K562 (cell line): ENCODE measurements around the gene SLC9A7. TPM values are rescaled to one million over a fixed set of nuclear protein-coding genes. Genes with fewer than 3 reads are reported as not detected.

ENCODE experiments used
- ATF6 ChIP-seq: sonication (generic); formaldehyde crosslinking; IDR thresholded peaks from 2 replicates; pipeline ENCODE4 v1.4.0; 2020; ENCODE audit warnings: mild to moderate bottlenecking, missing genetic modification reagents
- HNRNPK ChIP-seq: fragments of 200-400 bp; formaldehyde crosslinking; IDR thresholded peaks from one replicate; pipeline ENCODE4 v1.6.1; 2018; ENCODE audit warnings: mild to moderate bottlenecking, low read depth, low read length; ENCODE audit not compliant: poor library complexity, severe bottlenecking
- HNRNPLL ChIP-seq: fragments of 200-400 bp; formaldehyde crosslinking; IDR thresholded peaks from 2 replicates; pipeline ENCODE4 v1.6.1; 2017; ENCODE audit warnings: low read length, low read depth, mild to moderate bottlenecking; ENCODE audit not compliant: poor library complexity, severe bottlenecking
- HOMEZ ChIP-seq: fragments of 250-450 bp; sonication (Bioruptor Pico); IDR thresholded peaks from 2 replicates; pipeline ENCODE4 v1.4.0; 2020; ENCODE audit warnings: mild to moderate bottlenecking, moderate library complexity
- PBX2 ChIP-seq, 2 experiments: IDR thresholded peaks in 1 of 2; conservative IDR thresholded peaks in 1 of 2; 2 replicates each; pipeline ENCODE4 v1.6.1; 2016; ENCODE audit warnings: low read depth in 2 of 2, mild to moderate bottlenecking in 1 of 2, missing compliant biosample characterization in 1 of 2, missing genetic modification characterization in 1 of 2, moderate library complexity in 1 of 2
- SIX5 ChIP-seq, 2 experiments: IDR thresholded peaks; 2 replicates each; pipeline ENCODE4 v1.6.1; 2011; ENCODE audit warnings: low read length in 2 of 2, borderline replicate concordance in 1 of 2, low read depth in 1 of 2, mild to moderate bottlenecking in 1 of 2, moderate library complexity in 1 of 2; ENCODE audit not compliant: insufficient read depth in 1 of 2
- polyA plus RNA-seq, 8 experiments: library from polyadenylated mRNA; depleted of rRNA in 4 of 8; stranded (reverse) in 5 of 8; unstranded in 3 of 8; fragments of >200 nt; fragmentation: Nextera tagmentation in 2 of 8; fragmentation: Illumina TruSeq in 1 of 8; extraction: Ambion mirVana in 2 of 8; extraction: Trizol in 1 of 8; gene quantifications; 2 replicates each; pipeline versions ENCODE4 v1.2.1 to v1.2.3, GENCODE V29; 2011 to 2014; ENCODE audit warnings: inconsistent platforms in 1 of 8, missing spikeins in 1 of 8
- total RNA-seq, 7 experiments: library from RNA; depleted of rRNA in 6 of 7; stranded (reverse); fragments of >200 nt in 6 of 7; fragmentation: Illumina TruSeq in 2 of 7; extraction: Trizol in 2 of 7; gene quantifications; 2 replicates each; pipeline versions ENCODE4 v1.2.1 to v1.2.3, GENCODE V29; 2011 to 2021; ENCODE audit warnings: low replicate concordance in 1 of 7

The SLC9A7 gene
- total and polyA plus RNA-seq, 9 of the 15 experiments (the other 6 are each of a cell fraction or from before 2014, with no cell fraction given): 0.04 to 0.13 (median 0.09) TPM; not detected in 5

GRCh38 chrX:46670316-46670715 is 88.6 kb downstream of the SLC9A7 start (continued):
- TF ChIP-seq HOMEZ (CRISPR knock-in tag): no peak
- no peak for TF ChIP-seq PBX2 (CRISPR knock-in tag; IDR thresholded peaks at IDR 0.05; ENCODE audit: low read depth)
- TF ChIP-seq PBX2 (tag; conservative IDR thresholded peaks at IDR 0.05; ENCODE audit: low read depth): no peak
- no peak for TF ChIP-seq ATF6 (CRISPR knock-in tag)
- no peak for TF ChIP-seq HNRNPLL
- TF ChIP-seq HNRNPK: no peak
- no peak for TF ChIP-seq SIX5 (IDR thresholded peaks at IDR 0.05; ENCODE audit: borderline replicate concordance in 1 of 2, insufficient read depth in 1 of 2, low read depth in 1 of 2, low read length in 2 of 2)
